H1 (cell line): ENCODE measurements around the gene IL21. TPM values are rescaled to one million over a fixed set of nuclear protein-coding genes. Genes with fewer than 3 reads are reported as not detected.

Experiments
- CTCF ChIA-PET: fragments of 300-600 bp; sonication (Branson Sonifier 250); formaldehyde crosslinking; loops from one replicate; lab custom pipeline; 2021; ENCODE audit not compliant: partially characterized antibody; lab: Charles Lee
- POLR2A ChIA-PET: fragments of 300-600 bp; sonication (Branson Sonifier 250); formaldehyde crosslinking; loops from one replicate; lab custom pipeline; 2021; ENCODE audit warnings: inconsistent platforms; ENCODE audit not compliant: partially characterized antibody; lab: Charles Lee
- DNase-seq, 2 experiments: peaks; one replicate each; pipeline versions ENCODE4 v3.0.0 to v3.0.0-alpha.2; 2010 to 2022; ENCODE audit warnings: low spot score in 2 of 2, low read depth in 1 of 2, mixed read lengths in 1 of 2
- FAIRE-seq: peaks from 2 replicates; lab custom pipeline; 2011; peaks lifted over from hg19 to GRCh38; lab: Jason Lieb, UNC
- H2AFZ ChIP-seq: 2 replicates; pipeline ENCODE4 v1.8.1; 2012; ENCODE audit warnings: low read length, inconsistent platforms
- H2AK5ac ChIP-seq: 2 replicates; pipeline ENCODE4 v1.6.1; 2013; ENCODE audit warnings: low read depth, low read length
- H2BK120ac ChIP-seq: replicated peaks from 2 replicates; pipeline ENCODE3; 2013; ENCODE audit warnings: low read depth, low read length, inconsistent platforms
- H2BK12ac ChIP-seq: 2 replicates; pipeline ENCODE4 v1.6.1; 2013; ENCODE audit warnings: low read depth, low read length
- H2BK15ac ChIP-seq: 2 replicates; pipeline ENCODE4 v1.6.1; 2013; ENCODE audit warnings: low read length
- H2BK20ac ChIP-seq: 2 replicates; pipeline ENCODE4 v1.6.1; 2013; ENCODE audit warnings: low read length
- H2BK5ac ChIP-seq: 2 replicates; pipeline ENCODE4 v1.6.1; 2013; ENCODE audit warnings: low read depth, low read length
- H3K14ac ChIP-seq: 2 replicates; pipeline ENCODE4 v1.6.1; 2013; ENCODE audit warnings: inconsistent platforms; ENCODE audit not compliant: insufficient read length
- H3K18ac ChIP-seq: 2 replicates; pipeline ENCODE4 v1.6.1; 2013; ENCODE audit warnings: low read length; ENCODE audit errors: extremely low read depth
- H3K23ac ChIP-seq: 2 replicates; pipeline ENCODE4 v1.6.1; 2013; ENCODE audit warnings: inconsistent platforms; ENCODE audit not compliant: insufficient read length
- H3K23me2 ChIP-seq: 2 replicates; pipeline ENCODE4 v1.6.1; 2013; ENCODE audit warnings: low read depth, low read length
- H3K27ac ChIP-seq: 2 replicates; pipeline ENCODE4 v1.6.1; 2011; ENCODE audit warnings: low read depth, low read length, inconsistent platforms
- H3K27me3 ChIP-seq, 4 experiments: replicated peaks in 1 of 4; 1 replicate in 1 of 4; 2 replicates in 3 of 4; pipeline versions ENCODE4 v1.6.1 to v1.8.1; 2011 to 2013; ENCODE audit warnings: low read length in 3 of 4, mild to moderate bottlenecking in 3 of 4, inconsistent platforms in 2 of 4, mixed read lengths in 2 of 4, moderate library complexity in 1 of 4; ENCODE audit not compliant: control insufficient read depth in 3 of 4, insufficient read depth in 3 of 4; ENCODE audit errors: extremely low read depth in 1 of 4
- H3K36me3 ChIP-seq, 4 experiments: 2 replicates each; pipeline versions ENCODE4 v1.6.1 to v1.8.1; 2011 to 2013; ENCODE audit warnings: mild to moderate bottlenecking in 4 of 4, low read length in 3 of 4, moderate library complexity in 2 of 4, control low read depth in 1 of 4, inconsistent platforms in 1 of 4; ENCODE audit not compliant: insufficient read depth in 4 of 4, control insufficient read depth in 2 of 4
- H3K4ac ChIP-seq: replicated peaks from 2 replicates; pipeline ENCODE3; 2013; ENCODE audit warnings: low read length, low read depth, mixed read lengths, inconsistent platforms; ENCODE audit not compliant: insufficient read length
- H3K4me1 ChIP-seq, 4 experiments: replicated peaks in 1 of 4; 1 replicate in 1 of 4; 2 replicates in 3 of 4; pipeline versions ENCODE4 v1.6.1 to v1.8.1; 2011 to 2013; ENCODE audit warnings: low read length in 3 of 4, inconsistent platforms in 2 of 4, mixed read lengths in 1 of 4; ENCODE audit not compliant: insufficient read depth in 4 of 4, control insufficient read depth in 3 of 4
- H3K4me2 ChIP-seq, 2 experiments: 2 replicates each; pipeline versions ENCODE4 v1.6.1 to v1.8.1; 2011 to 2013; ENCODE audit warnings: low read depth in 2 of 2, low read length in 2 of 2, control low read depth in 1 of 2, inconsistent platforms in 1 of 2, mild to moderate bottlenecking in 1 of 2; ENCODE audit not compliant: insufficient read depth in 1 of 2
- H3K4me3 ChIP-seq, 4 experiments: fragments of 200-600, 300-600 bp in 1 of 4; sonication (generic), shearing (Covaris generic), sonication (Bioruptor Twin) in 1 of 4; 2 replicates each; pipeline versions ENCODE4 v1.5.1 to v1.8.1; 2011 to 2016; ENCODE audit warnings: low read length in 4 of 4, low read depth in 3 of 4, control low read depth in 2 of 4, inconsistent platforms in 2 of 4, mild to moderate bottlenecking in 2 of 4, mixed read lengths in 1 of 4, moderate library complexity in 1 of 4; ENCODE audit not compliant: insufficient read depth in 2 of 4; ENCODE audit errors: extremely low read depth in 1 of 4
- H3K56ac ChIP-seq: replicated peaks from 2 replicates; pipeline ENCODE3; 2013; ENCODE audit warnings: low read depth, mild to moderate bottlenecking, mixed read lengths, low read length, inconsistent platforms; ENCODE audit not compliant: insufficient read length
- H3K79me1 ChIP-seq: 2 replicates; pipeline ENCODE4 v1.6.1; 2013; ENCODE audit warnings: low read depth, low read length, control low read depth
- H3K79me2 ChIP-seq, 2 experiments: 2 replicates each; pipeline versions ENCODE4 v1.6.1 to v1.8.1; 2012 to 2013; ENCODE audit warnings: low read length in 2 of 2, mild to moderate bottlenecking in 2 of 2, inconsistent platforms in 1 of 2; ENCODE audit not compliant: insufficient read depth in 2 of 2, control insufficient read depth in 1 of 2
- H3K9ac ChIP-seq, 4 experiments: replicated peaks in 1 of 4; 1 replicate in 1 of 4; 2 replicates in 3 of 4; pipeline versions ENCODE4 v1.6.1 to v1.8.1; 2011 to 2013; ENCODE audit warnings: low read depth in 3 of 4, low read length in 3 of 4, control low read depth in 2 of 4, mild to moderate bottlenecking in 2 of 4, moderate library complexity in 2 of 4, inconsistent platforms in 1 of 4; ENCODE audit errors: extremely low read depth in 1 of 4
- H3K9me3 ChIP-seq, 2 experiments: 2 replicates each; pipeline versions ENCODE4 v1.6.1 to v1.8.1; 2012 to 2013; ENCODE audit warnings: mild to moderate bottlenecking in 2 of 2, moderate library complexity in 2 of 2, control low read depth in 1 of 2, inconsistent platforms in 1 of 2, low read depth in 1 of 2, low read length in 1 of 2, mixed read lengths in 1 of 2; ENCODE audit not compliant: insufficient read depth in 2 of 2
- H4K20me1 ChIP-seq, 2 experiments: replicated peaks in 1 of 2; 2 replicates each; pipeline versions ENCODE3 to v1.8.1; 2011 to 2013; ENCODE audit warnings: inconsistent platforms in 2 of 2, low read length in 2 of 2, mild to moderate bottlenecking in 1 of 2; ENCODE audit not compliant: insufficient read depth in 2 of 2, control insufficient read depth in 1 of 2
- H4K5ac ChIP-seq: 2 replicates; pipeline ENCODE4 v1.6.1; 2013; ENCODE audit warnings: low read length, low read depth, mixed read lengths, inconsistent platforms; ENCODE audit not compliant: insufficient read length
- H4K8ac ChIP-seq: 2 replicates; pipeline ENCODE4 v1.8.0; 2013; ENCODE audit warnings: mild to moderate bottlenecking, moderate library complexity, low read length, inconsistent platforms; ENCODE audit not compliant: insufficient read depth; ENCODE audit errors: extremely low read depth
- H4K91ac ChIP-seq: replicated peaks from 2 replicates; pipeline ENCODE3; 2013; ENCODE audit warnings: low read length, mixed read lengths, inconsistent platforms; ENCODE audit not compliant: insufficient read length
- CTBP2 ChIP-seq: IDR thresholded peaks from 2 replicates; pipeline ENCODE4 v1.7.0; 2011; ENCODE audit warnings: borderline replicate concordance, mild to moderate bottlenecking, moderate library complexity, mixed read lengths, low read length; ENCODE audit not compliant: insufficient read depth, insufficient read length
- GTF2F1 ChIP-seq: IDR thresholded peaks from 2 replicates; pipeline ENCODE4 v1.6.1; 2012; ENCODE audit warnings: low read depth, low read length, improper control_type of control experiment, borderline replicate concordance
- MAFK ChIP-seq: IDR thresholded peaks from 2 replicates; pipeline ENCODE4 v1.6.1; 2012; ENCODE audit warnings: low read depth, mild to moderate bottlenecking, improper control_type of control experiment, low read length
- NANOG ChIP-seq: IDR thresholded peaks from 2 replicates; pipeline ENCODE4 v1.6.1; 2011; ENCODE audit warnings: low read length, low read depth, mild to moderate bottlenecking, inconsistent platforms; ENCODE audit not compliant: insufficient read depth, poor library complexity, severe bottlenecking
- TBP ChIP-seq: IDR thresholded peaks from 2 replicates; pipeline ENCODE4 v1.6.1; 2011; ENCODE audit warnings: low read depth, low read length, improper control_type of control experiment
- TEAD4 ChIP-seq: IDR thresholded peaks from 2 replicates; pipeline ENCODE4 v1.6.1; 2012; ENCODE audit warnings: low read depth, low read length, inconsistent platforms, mixed read lengths
- WGBS, 2 experiments: shearing (Covaris generic) in 1 of 2; methylation state at CpG; one replicate each; pipeline versions ENCODE4 v1.1.6 to v1.1.7; 2013 to 2015; ENCODE audit warnings: low lambda C conversion rate in 2 of 2, mixed read lengths in 2 of 2, inconsistent platforms in 1 of 2, low coverage in 1 of 2, missing lambda C conversion rate in 1 of 2; ENCODE audit not compliant: insufficient replicate concordance in 2 of 2, insufficient coverage in 1 of 2, insufficient read length in 1 of 2; ENCODE audit errors: extremely low coverage in 1 of 2, missing lambda C conversion rate in 1 of 2; 5-methylcytosine and 5-hydroxymethylcytosine counted together
- polyA plus RNA-seq, 7 experiments: library from polyadenylated mRNA; depleted of rRNA in 3 of 7; stranded (reverse) in 5 of 7; unstranded in 2 of 7; fragments of >200 nt in 5 of 7; fragments of 200-250 nt in 2 of 7; gene quantifications; 1 replicate in 5 of 7; 2 replicates in 1 of 7; 4 replicates in 1 of 7; pipeline versions ENCODE4 v1.2.1 to v1.2.3, GENCODE V29; 2011 to 2013; ENCODE audit warnings: missing spikeins in 2 of 7, mixed read lengths in 2 of 7
- total RNA-seq: library from RNA; stranded (reverse); fragmentation: NEBNext Ultra II Directional; extraction: Animal tissue kit (Norgen Biotek cat#: 25700); gene quantifications from 2 replicates; pipeline ENCODE4 v1.2.1, GENCODE V29; 2021

The IL21 gene
- total and polyA plus RNA-seq, 2 of the 8 experiments (the other 6 are each of a cell fraction or from before 2014, with no cell fraction given), result not detected

- H2BK15ac ChIP-seq, result no peak overlapping the region
- H3K27me3 ChIP-seq, result no peaks in the 10 kb centered on the region
- no peak overlapping the region for H3K27ac ChIP-seq
- H3K56ac ChIP-seq, result no peak overlapping the region
- H3K18ac ChIP-seq, result no peak overlapping the region
- no peak for TF ChIP-seq MAFK
- TF ChIP-seq GTF2F1, result no peak
- no peak for TF ChIP-seq NANOG
- TF ChIP-seq CTBP2, result no peak
- no peak for TF ChIP-seq TEAD4
- TF ChIP-seq TBP, result no peak
- H3K4me3 ChIP-seq, result no peak overlapping the region
- no peaks in the 10 kb centered on the region; a peak in 1 of 8 replicates for H3K36me3 ChIP-seq
- H3K79me1 ChIP-seq, result no peaks in the 10 kb centered on the region
- DNase-seq (no peak), FAIRE-seq (no peak)
- no peak overlapping the region for H3K23ac ChIP-seq
- H3K23me2 ChIP-seq, result no peaks in the 10 kb centered on the region
- ChIA-PET POLR2A (no interaction called here), CTCF (interaction anchor here (0.6 to 4.1 kb wide), 61 partner anchors 9 to 1687 kb away, joined by 3 to 37 read pairs (median 5); partner anchors contain the start of gene IL21)
- no peak overlapping the region for H2BK12ac ChIP-seq
- no peak overlapping the region for H4K8ac ChIP-seq
- H2BK5ac ChIP-seq, result no peak overlapping the region
- no peak overlapping the region for H3K9ac ChIP-seq
- 67% methylated on average over 2 of the region's 2 CpGs; no CpG with 5 or more reads in 1 of the 2 experiments for WGBS, 2 experiments
- no peaks in the 10 kb centered on the region for H3K79me2 ChIP-seq
- H2AK5ac ChIP-seq, result no peak overlapping the region
- H4K20me1 ChIP-seq, result no peaks in the 10 kb centered on the region
- H4K5ac ChIP-seq, result no peak overlapping the region
- H4K91ac ChIP-seq, result no peak overlapping the region
- H2BK20ac ChIP-seq, result no peak overlapping the region
- H2AFZ ChIP-seq, result peak overlapping the region; percentile 81; the same call in 1 of the 2 replicates
- H3K14ac ChIP-seq, result no peak overlapping the region
- H2BK120ac ChIP-seq, result no peak overlapping the region
- H3K9me3 ChIP-seq, result peaks cover 10 to 13% of the 10 kb centered on the region in 2 experiments; a peak in 2 of 4 replicates
- no peak overlapping the region for H3K4ac ChIP-seq
- no peak overlapping the region for H3K4me2 ChIP-seq
- H3K4me1 ChIP-seq, result no peaks in the 10 kb centered on the region
Measured at GRCh38 chr4:122577189-122577553, 43.7 kb downstream of the IL21 start.
